Stimulated activated naive CD4-positive, alpha-beta T cell (primary cell): ENCODE data around the gene XRRA1.
"Not testable (repeated sequence)": the region's sequence is repeated elsewhere in the genome, so short reads cannot be mapped to it uniquely, and the experiment has no call there.

Experiments
- DNase-seq, 6 experiments: peaks; one replicate each; lab custom pipeline; 2025; lab: John Stamatoyannopoulos, UW

Gene XRRA1

DNA sequence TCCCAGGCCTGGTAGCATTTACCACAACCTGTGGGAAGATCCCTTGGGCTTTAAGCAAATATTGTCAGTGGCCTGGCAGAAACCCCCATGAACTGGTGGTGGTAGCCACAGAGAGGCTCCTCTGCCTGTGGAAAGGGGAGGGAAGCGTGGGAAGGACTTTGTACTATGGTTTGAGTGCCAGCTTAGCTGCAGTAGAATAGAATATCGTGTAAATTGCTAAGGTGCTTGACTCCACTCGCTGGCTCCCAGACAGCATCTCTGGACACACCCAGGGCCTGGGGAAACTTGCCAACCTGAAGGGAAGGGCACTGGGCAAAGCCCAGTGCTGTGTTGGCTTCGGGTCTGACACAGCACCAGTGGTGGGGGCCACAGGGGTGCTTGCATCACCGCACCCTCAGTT lies 52.6 kb downstream of the XRRA1 start:
- DNase-seq: no peak

DNA sequence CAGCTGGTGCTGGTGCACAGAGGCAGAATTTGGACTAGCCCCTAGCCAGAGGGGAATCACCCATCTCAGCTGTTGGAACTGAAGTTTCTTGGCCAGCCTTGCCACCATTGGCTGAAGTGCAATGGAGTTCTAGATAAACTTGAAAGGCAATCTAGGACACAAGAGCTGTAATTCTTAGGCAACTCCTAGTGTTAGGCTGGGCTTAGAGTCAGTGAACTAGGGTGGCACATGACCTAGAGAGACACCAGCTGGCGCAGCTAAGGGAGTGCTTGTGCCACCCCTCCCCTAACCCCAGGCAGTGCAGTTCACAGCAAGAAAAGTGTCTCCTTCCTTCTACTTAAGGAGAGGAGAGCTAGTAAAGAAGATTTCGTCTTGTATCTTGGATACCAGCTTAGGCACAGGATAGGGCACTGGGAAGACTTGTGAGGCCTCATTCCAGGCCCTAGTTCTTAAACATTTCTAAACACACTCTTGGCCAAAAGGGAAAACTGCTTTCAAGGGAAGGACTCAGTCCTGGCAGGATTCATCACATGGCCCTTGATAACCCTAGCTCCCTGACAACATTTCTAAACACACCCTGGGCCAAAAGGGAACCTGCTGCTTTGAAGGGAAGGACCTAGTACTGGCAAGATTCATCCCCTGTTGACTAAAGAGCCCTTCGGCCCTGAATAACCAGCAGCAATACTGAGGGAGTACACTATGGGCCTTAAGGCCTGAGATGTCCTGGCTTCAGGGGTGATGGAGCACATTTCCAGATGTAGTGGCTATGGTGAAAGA lies 53.4 kb downstream of the XRRA1 start:
- DNase-seq: no peak

GRCh38 chr11:74893015-74893414 lies 55.9 kb downstream of the XRRA1 start:
- not testable (repeated sequence) for DNase-seq

DNA sequence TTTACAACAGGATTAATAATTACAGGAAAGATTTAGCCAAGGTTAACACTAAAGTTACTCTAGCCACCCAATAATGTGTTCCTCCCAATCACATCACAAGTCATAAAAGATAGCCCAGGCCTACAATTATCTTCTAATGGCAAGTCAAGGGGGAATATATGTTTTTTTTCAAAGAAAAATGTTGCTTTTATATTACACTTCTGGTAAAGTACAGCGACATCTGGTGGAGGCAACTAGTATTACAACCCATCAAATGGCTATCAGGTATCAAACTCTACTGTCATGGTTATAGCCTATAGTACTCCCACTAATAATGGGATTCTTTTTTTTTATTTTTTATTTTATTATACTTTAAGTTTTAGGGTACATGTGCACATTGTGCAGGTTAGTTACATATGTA lies 71.8 kb downstream of the XRRA1 start:
- no peak for DNase-seq

DNA sequence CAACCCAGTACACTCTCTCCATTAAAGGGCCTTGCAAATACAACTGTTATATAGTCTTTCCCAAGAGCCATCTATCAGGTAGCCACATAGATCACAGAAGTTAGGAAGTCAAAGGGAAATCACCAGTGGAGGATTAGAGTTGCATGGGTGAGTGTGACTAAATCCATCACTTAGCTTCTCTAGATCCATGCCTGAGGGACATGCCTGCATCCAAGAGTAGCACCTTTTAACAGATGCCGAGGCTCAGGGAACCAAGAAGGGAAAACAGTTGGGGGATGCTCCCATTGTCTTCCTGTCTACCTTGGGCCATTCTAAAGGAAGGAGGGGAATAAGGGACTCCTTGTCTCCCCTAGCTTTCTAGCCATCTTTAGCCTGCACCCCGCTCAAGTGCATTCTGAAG lies 77.9 kb downstream of the XRRA1 start:
- DNase-seq: no peak

DNA sequence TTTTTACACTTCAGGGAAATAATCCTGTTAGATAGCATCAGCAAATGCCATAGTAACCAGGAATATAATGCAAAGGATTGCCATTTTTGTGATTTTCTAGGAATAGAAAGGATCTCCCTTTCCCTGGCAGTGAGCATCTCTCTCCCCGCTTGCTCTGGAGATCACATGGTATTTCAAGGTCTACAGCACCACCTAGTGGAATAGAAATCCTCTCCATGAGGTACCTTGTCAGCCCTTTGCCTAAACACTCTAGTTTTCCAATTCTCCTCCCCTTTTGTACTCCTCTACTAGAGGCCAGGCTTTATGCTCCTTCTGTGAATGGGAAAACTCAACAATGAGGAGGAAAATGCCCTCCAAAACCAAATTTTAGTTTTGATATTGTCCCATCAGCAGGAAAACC lies 78.4 kb downstream of the XRRA1 start:
- no peak for DNase-seq

DNA sequence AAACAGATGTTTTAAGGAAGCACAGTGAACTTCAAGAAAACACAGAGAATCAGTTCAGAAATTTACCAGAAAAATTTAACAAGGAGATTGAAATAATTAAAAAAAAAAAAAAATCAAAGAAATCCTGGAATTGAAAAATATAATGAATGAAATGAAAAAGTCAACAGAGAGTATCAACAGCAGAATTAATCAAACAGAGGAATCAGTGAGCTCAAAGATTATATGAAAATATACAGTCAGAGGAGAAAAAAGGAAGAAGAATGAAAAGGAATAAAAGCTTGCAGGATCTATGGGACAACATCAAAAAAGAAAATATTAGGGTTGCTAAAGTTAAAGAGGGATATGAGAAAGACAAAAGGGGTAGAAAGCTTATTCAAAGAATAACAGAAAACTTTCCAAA lies 82.3 kb downstream of the XRRA1 start:
- DNase-seq: no peak

DNA sequence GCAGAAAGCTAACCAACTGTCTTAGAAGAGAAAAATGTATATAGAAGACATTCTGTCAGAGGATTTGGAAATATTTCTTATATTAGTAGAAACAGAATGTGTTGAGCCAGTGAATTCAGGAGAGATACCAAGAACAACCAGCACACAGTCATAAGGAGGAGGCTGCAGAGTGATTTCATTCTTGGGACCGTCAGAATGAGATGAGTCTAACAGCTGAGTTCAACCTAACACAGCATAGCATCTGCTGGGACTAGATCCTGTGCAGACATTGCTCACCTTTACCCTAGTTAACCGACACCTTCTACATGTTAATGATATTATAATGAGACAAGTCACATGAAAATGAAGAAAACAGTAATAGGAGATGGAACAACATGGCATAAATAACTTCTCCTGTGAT lies 85.5 kb downstream of the XRRA1 start:
- no peak for DNase-seq

- DNase-seq: no peak
These were observed 88.1 kb downstream of the XRRA1 start for GRCh38 chr11:74860743-74861142.

DNA sequence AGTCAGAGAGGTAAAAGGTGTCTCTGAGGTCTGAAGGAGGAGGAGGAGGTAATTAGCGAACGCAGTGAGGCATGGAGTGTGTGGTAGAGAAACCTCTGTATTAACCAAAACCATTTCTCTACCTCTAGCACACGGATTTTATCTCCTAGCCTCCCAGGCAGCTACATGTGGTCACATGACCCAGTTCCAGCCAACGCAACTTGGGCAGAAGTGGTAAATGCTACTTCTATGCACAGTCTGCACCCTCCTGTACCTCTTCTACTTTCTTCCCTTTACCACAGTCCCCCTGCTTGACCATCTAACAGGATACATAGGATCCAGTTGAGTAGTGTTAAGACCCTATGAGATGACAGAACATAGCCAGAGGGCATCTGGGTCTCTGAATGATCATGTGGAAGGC lies 95.7 kb downstream of the XRRA1 start:
- DNase-seq: no peak

DNA sequence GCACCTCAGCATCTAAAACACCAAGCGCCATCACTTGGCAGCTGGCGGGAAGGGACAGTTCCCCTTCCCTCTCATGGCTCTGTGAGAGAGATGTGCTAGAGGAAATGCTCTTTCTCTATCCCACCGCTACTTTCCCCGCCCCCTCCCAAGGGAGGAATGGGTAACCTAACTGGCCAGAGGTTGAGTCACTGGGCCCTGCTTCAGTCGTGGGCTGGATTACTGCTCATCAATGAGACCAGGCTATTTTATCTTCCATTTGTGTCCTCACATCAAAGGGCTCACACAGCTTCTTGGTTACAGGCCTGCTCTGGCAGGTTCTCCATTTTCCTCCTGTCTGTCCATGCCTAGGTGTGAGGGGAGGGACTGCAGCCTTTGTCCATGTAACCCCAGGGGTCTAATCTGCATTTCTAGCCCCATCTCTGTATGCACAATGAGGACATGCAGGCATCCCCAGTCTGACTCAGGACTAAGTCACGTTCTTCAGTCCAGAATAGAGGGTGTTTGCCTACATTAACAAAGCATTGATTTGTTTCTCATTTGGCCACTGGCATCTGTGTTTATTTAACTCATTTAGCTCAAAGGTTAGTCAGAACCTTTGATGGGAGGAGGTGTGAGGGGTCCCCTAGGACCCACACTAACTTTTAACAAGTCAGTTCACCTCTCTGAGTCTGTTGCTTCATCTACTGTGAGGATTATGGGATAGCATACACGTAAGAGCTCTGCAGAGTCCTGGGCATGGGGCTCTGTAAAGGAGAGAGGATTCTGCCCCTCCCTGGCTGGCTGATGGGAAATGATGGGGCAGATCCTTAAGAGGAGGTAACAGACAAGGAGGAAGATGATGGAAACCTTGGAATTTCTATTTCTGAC lies 99.1 kb downstream of the XRRA1 start:
- no peak for DNase-seq

- no peak for DNase-seq
These were observed 101.0 kb downstream of the XRRA1 start for GRCh38 chr11:74847895-74848294.

DNA sequence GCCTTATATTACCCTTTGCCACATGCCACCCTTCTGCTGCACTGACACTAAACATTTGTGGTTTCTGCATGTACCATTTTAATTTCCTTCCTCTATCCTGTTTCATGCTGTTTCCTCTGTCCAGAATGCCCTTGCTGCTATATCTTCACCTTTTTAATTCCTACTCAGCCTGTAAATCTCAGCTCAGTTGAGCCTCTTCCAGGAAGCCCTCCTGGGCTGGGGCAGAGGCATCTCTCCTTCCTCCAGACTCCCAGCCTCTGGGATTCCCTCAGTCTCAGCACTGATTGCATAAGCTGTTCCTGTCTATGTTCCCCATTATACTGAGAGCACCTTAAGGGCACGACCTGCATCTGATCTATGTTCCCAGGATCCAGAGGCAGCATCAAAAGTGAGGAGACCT lies 101.5 kb downstream of the XRRA1 start:
- no peak for DNase-seq

DNA sequence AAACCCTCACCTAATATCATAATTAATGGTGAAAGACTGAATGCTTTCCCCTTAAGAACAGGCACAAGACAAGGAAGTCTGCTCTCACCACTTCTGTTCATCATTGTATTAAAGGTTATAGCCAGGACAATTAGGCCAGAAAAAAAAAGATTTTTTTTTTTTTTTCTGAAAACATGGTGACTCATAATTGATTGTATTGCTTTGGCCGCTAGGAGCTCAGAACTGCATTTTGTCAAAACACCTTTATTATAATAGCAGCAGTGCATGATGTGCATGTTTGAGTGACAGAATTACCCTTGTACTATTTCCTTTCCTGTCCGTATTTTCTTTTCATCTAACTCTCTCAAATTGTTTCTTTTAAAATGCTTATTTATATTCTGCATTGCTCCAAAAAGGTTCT lies 102.1 kb downstream of the XRRA1 start:
- no peak for DNase-seq

DNA sequence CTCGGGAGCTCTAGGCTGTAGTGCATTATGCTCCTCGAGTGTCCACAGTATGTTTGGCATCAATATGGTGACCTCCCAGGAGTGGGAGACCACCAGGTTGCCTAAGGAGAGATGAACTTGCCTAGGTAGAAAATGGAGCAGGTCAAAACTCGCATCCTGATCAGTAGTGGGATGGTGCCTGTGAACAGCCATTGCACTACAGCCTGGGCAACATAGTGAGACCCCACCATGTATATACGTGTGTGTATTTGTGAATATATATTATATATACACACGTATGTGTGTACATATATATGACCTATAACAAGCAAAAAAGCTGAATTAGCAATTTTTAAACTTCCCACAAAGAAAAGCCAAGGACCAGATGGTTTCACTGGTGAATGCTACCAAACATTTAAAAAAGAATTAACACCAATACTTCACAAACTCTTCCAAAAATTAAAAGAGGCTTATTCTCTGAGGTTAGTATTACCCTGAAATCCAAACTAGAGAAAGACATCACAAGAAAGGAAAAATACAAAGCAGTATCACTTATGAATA lies 102.8 kb downstream of the XRRA1 start:
- no peak for DNase-seq

DNA sequence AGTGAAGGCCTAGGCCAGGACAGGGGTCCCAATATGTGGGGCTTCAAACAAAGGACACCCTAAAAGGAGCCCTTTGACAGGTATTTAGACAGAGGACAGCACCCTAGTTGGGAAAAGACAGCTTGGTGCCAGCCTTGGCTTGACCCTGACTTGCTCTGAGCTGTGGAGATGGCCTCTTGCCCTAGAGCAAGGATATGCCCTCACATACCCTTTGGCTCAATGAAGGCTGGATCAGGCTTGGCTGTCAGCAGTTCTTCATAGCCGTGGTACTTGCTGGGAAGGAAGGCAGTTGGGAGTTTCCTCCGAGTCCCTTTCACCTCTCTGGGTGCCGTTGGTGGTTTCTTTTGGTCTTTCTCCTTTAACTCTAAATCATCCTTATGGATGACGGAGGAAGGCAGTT lies 104.0 kb downstream of the XRRA1 start:
- DNase-seq: no peak

- DNase-seq: no peak
These were observed 104.8 kb downstream of the XRRA1 start for GRCh38 chr11:74844072-74844471.

GRCh38 chr11:74842967-74843366 lies 105.9 kb downstream of the XRRA1 start:
- DNase-seq: no peak

DNA sequence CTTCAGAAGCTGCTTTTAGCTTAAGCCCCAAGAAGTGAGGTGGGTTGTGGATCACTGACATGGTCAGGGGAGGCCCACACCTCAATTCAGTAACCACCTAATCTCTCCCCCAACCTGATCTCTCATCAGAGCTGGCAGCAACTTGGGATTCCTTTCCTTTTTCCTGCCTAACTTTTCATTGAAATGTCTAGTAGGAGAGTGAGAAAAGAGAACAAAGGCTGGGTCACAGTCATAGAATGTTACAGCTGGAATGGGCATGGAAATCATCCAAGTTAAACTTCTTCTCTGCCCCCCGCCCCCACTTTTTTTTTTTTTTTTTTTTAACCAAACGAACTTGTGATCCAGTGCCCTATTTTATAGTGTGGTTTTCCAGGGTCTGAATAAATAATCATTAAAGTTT lies 108.4 kb downstream of the XRRA1 start:
- DNase-seq: no peak

DNA sequence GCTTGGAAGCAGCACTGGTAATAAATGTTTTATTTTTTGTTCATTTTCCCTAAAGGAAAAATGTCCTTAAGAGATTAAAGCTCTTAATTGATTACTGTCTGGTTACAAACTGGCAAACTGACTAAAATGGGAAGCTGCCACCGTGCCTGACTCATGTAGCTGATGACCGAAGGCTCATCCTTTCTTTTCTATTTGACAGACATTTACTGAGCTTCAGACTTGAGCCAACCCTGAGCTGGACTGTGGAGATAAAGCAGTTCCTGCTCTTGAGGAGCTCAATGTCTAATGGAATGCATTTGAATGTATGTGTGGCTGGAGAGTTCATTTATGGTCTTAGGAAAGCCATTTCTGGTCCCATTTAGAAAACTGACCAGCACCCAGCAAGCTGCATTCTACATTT lies 108.9 kb downstream of the XRRA1 start:
- no peak for DNase-seq

DNA sequence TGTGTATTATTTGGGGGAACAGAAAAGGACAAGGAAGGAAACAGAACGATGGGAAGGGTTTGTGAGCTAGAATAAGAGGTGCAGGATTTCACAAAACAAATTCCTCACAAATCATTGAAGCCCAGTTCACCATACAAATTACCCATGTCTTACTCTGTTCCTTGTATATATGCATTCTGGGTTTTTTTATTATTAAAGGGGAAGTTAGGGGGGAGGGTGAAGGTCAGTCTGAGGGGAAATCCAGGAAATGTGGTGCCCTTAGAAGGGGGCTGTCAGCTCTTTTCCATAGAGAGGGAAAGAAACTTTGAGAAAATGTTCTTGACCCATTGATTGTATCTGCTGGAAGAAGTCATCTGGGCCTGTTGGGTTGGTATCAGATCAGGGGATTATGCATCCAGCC lies 109.4 kb downstream of the XRRA1 start:
- no peak for DNase-seq

GRCh38 chr11:74838188-74838587 lies 110.7 kb downstream of the XRRA1 start:
- no peak for DNase-seq

DNA sequence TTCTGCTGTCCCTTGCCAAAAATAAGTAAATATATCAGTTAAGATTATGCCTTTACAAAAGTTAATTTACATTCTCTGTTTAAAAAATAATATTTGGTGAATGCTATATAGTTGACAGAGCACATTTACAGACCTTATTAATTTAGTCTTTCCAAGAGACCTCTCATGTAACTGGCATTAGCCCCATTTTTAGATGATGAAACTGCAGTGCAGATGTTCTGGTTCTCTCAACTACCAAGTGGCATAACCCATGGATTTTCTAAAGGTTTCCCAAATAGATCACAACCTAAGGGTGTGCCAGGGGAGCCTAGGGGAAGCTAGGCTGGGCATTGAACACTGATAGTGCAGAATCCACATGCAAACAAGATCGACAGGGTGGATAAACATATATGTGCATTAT lies 111.7 kb downstream of the XRRA1 start:
- no peak for DNase-seq
